NOMO-1 treated with dmso at 0.1 percent for 144 hours (cell line): ENCODE results near the gene RELCH.

ENCODE experiments used
- DNase-seq: peaks from one replicate; lab custom pipeline; 2025; ENCODE audit not compliant: unreplicated experiment; lab: John Stamatoyannopoulos, UW

The RELCH gene

GRCh38 chr18:62258093-62258492 is 71.0 kb downstream of the RELCH start:
- DNase-seq = no peak

- DNase-seq = peak; percentile 3
Observed at GRCh38 chr18:62258616-62259015, 71.6 kb downstream of the RELCH start.

GRCh38 chr18:62262061-62262460 is 75.0 kb downstream of the RELCH start:
- DNase-seq = no peak

GRCh38 chr18:62264984-62265383 is 77.9 kb downstream of the RELCH start:
- DNase-seq = no peak

- no peak for DNase-seq
Observed at GRCh38 chr18:62277045-62277444, 90.0 kb downstream of the RELCH start.

GRCh38 chr18:62279561-62279960 is 92.5 kb downstream of the RELCH start:
- DNase-seq = no peak

GRCh38 chr18:62280058-62280457 is 93.0 kb downstream of the RELCH start:
- no peak for DNase-seq

GRCh38 chr18:62280786-62281185 is 93.7 kb downstream of the RELCH start:
- no peak for DNase-seq

- DNase-seq = peak; percentile 28
Observed at GRCh38 chr18:62281684-62282083, 94.6 kb downstream of the RELCH start.

GRCh38 chr18:62282188-62282629 is 95.2 kb downstream of the RELCH start:
- DNase-seq = no peak

- no peak for DNase-seq
Observed at GRCh38 chr18:62284637-62285036, 97.6 kb downstream of the RELCH start.

- no peak for DNase-seq
Observed at GRCh38 chr18:62285281-62285680, 98.2 kb downstream of the RELCH start.

GRCh38 chr18:62287781-62288664 is 101.0 kb downstream of the RELCH start:
- no peak for DNase-seq

- peak; percentile 69 for DNase-seq
Observed at GRCh38 chr18:62288665-62289008, 101.6 kb downstream of the RELCH start.

GRCh38 chr18:62289047-62289446 is 102.0 kb downstream of the RELCH start:
- DNase-seq = no peak

- no peak for DNase-seq
Observed at GRCh38 chr18:62294073-62294472, 107.0 kb downstream of the RELCH start.

- no peak for DNase-seq
Observed at GRCh38 chr18:62300359-62300963, 113.4 kb downstream of the RELCH start.

- no peak for DNase-seq
Observed at GRCh38 chr18:62301322-62301721, 114.3 kb downstream of the RELCH start.

GRCh38 chr18:62312851-62313250 is 125.8 kb downstream of the RELCH start:
- no peak for DNase-seq

GRCh38 chr18:62318228-62319180 is 131.4 kb downstream of the RELCH start:
- DNase-seq = no peak

- DNase-seq = no peak
Observed at GRCh38 chr18:62321201-62321600, 134.1 kb downstream of the RELCH start.
